Measurements from ENCODE around the gene ADAMTSL1. TPM values are rescaled to one million over a fixed set of nuclear protein-coding genes. Genes with fewer than 3 reads are reported as not detected.

Gene ADAMTSL1
- polyA plus RNA-seq, 2 of the 4 experiments (the other 2 are of a cell fraction) = 0.03 TPM; not detected in 1

DNA sequence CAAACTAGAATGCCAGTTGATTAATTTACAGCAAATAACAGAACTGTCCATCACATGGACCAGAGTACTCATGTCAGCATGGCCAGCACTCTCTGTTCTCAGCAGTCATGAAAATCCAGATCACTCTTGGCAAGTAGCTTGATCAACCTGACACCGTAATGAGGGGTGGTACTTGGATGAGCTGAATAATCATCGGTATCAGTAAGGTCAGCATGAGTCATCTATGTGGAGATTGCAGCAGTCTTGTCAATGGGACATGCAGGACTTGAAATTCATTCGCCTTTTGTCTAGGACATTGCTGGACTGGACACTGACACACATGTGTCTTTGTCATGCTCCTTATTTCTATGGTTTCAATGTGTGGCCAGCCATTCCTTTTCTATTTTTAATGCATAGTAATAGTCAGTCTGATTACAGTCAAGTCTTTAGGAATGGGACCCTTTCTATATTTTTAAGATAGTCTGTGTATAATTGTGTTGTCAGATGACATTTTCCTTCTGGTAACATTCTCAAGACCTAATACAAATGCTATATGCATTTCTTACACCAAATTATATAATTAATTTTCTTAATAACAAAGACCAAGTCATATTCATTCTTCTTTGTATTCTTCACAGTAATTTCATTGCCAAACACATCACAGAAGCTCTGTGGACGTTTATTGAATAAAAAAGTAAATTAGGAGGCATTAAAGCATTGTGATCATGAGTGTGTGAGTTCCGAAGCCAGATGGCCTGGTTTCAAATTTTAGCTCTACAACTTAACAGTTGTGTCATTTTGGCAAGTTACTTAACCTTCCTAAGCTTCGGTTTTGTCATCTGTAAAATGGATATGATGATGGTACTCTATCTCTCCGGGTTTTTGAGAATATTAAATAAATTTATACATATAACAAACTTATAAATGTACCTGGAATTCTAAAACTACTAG lies 57.4 kb downstream of the ADAMTSL1 start (continued):
- no peak for TF ChIP-seq MYC (IDR thresholded peaks at IDR 0.05; ENCODE audit: borderline replicate concordance, low read length)
- no peak for TF ChIP-seq CBX2 (IDR thresholded peaks at IDR 0.05; ENCODE audit: borderline replicate concordance, low read depth)

DNA sequence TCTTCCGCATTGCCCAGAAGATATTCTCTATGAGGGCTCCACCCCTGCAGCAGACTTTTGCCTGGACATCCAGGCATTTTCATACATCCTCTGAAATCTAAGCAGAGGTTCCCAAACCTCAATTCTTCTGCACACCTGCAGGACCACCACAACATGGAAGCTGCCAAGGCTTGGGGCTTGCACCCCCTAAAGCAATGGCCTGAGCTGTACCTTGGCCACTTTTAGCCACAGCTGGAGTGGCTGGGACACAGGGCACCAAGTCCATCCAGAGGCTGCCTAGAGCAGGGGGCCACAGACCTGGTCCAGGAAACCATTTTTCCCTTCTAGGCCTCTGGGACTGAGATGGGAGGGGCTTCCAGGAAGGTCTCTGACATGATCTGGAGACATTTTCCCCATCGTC lies 60.7 kb downstream of the ADAMTSL1 start:
- 15% methylated on average over 2 of the region's 2 CpGs for WGBS (ENCODE audit: missing lambda C conversion rate)
- H3K4me2 ChIP-seq = no peak overlapping the region
- peaks cover 12% of the 10 kb centered on the region; the same call in 1 of the 3 replicates for H3K9me3 ChIP-seq
- POLR2A ChIA-PET = no interaction called here
- FAIRE-seq (no peak), DNase-seq (ENCODE audit: low read depth in 1 of 2, low spot score in 1 of 2) (no peak), ATAC-seq (no peak)
- TF ChIP-seq PHF8 (IDR thresholded peaks at IDR 0.05; ENCODE audit: borderline replicate concordance, low read depth) (no peak), FOSB (CRISPR knock-in tag; IDR thresholded peaks at IDR 0.05) (no peak), FOXS1 (CRISPR knock-in tag; IDR thresholded peaks at IDR 0.05) (no peak), REST (IDR thresholded peaks at IDR 0.05) (no peak), TP53 (CRISPR knock-in tag; IDR thresholded peaks at IDR 0.05) (no peak), EHF (CRISPR knock-in tag; IDR thresholded peaks at IDR 0.05) (no peak), POLR2A (IDR thresholded peaks at IDR 0.05; ENCODE audit: low read length) (no peak), SREBF2 (IDR thresholded peaks at IDR 0.05) (no peak), NR3C1 (IDR thresholded peaks at IDR 0.05) (no peak), JUN (IDR thresholded peaks at IDR 0.05) (no peak), RNF2 (IDR thresholded peaks at IDR 0.05; ENCODE audit: borderline replicate concordance, low read depth) (no peak), CBX8 (IDR thresholded peaks at IDR 0.05) (no peak), ZC3H11A (IDR thresholded peaks at IDR 0.05) (no peak), ZFP36 (IDR thresholded peaks at IDR 0.05; ENCODE audit: borderline replicate concordance, partially characterized antibody) (no peak)
- TF ChIP-seq, protein P1, sequence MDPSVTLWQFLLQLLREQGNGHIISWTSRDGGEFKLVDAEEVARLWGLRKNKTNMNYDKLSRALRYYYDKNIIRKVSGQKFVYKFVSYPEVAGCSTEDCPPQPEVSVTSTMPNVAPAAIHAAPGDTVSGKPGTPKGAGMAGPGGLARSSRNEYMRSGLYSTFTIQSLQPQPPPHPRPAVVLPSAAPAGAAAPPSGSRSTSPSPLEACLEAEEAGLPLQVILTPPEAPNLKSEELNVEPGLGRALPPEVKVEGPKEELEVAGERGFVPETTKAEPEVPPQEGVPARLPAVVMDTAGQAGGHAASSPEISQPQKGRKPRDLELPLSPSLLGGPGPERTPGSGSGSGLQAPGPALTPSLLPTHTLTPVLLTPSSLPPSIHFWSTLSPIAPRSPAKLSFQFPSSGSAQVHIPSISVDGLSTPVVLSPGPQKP (IDR thresholded peaks at IDR 0.05; ENCODE audit: low read depth, low read length) = no peak
- TF ChIP-seq, protein P2, sequence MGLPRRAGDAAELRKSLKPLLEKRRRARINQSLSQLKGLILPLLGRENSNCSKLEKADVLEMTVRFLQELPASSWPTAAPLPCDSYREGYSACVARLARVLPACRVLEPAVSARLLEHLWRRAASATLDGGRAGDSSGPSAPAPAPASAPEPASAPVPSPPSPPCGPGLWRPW (IDR thresholded peaks at IDR 0.05) = no peak
- TF ChIP-seq, protein P3, sequence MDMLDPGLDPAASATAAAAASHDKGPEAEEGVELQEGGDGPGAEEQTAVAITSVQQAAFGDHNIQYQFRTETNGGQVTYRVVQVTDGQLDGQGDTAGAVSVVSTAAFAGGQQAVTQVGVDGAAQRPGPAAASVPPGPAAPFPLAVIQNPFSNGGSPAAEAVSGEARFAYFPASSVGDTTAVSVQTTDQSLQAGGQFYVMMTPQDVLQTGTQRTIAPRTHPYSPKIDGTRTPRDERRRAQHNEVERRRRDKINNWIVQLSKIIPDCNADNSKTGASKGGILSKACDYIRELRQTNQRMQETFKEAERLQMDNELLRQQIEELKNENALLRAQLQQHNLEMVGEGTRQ (IDR thresholded peaks at IDR 0.05) = no peak
- no peak overlapping the region for H3K4me3 ChIP-seq
- no peaks in the 10 kb centered on the region for H3K4me1 ChIP-seq
- H3K27ac ChIP-seq = no peak overlapping the region
- CTCF ChIA-PET = no interaction called here

GRCh38 chr9:18536554-18536953 lies 62.6 kb downstream of the ADAMTSL1 start:
- no peak for DNase-seq (ENCODE audit: low read depth in 1 of 2, low spot score in 1 of 2)
- Histone ChIP-seq H3K4me3 (no peak overlapping the region), H3K4me2 (no peak overlapping the region), H3K9me3 (peaks cover 12% of the 10 kb centered on the region; the same call in 1 of the 3 replicates), H3K27ac (no peak overlapping the region), H3K4me1 (no peaks in the 10 kb centered on the region)
- TF ChIP-seq PHF8 (IDR thresholded peaks at IDR 0.05; ENCODE audit: borderline replicate concordance, low read depth) = no peak
- no peak for TF ChIP-seq POLR2AphosphoS2 (conservative IDR thresholded peaks at IDR 0.05; ENCODE audit: low read length)
- TF ChIP-seq GATA3 (IDR thresholded peaks at IDR 0.05; ENCODE audit: borderline replicate concordance) = no peak
- no peak for TF ChIP-seq SMC3 (IDR thresholded peaks at IDR 0.05)
- no peak for TF ChIP-seq HOXB13 (CRISPR knock-in tag; IDR thresholded peaks at IDR 0.05; ENCODE audit: low read depth)
- no peak for TF ChIP-seq ESRRA (IDR thresholded peaks at IDR 0.05; ENCODE audit: borderline replicate concordance, low read length)
- no peak for TF ChIP-seq HDAC2 (IDR thresholded peaks at IDR 0.05)
- TF ChIP-seq ZSCAN20 (CRISPR knock-in tag; IDR thresholded peaks at IDR 0.05) = no peak
- TF ChIP-seq RAD21 (conservative IDR thresholded peaks at IDR 0.05 in 1 of 2, IDR thresholded peaks at IDR 0.05 in 1 of 2) = no peak
- TF ChIP-seq RARB (CRISPR knock-in tag; IDR thresholded peaks at IDR 0.05) = no peak
- TF ChIP-seq KDM1A (IDR thresholded peaks at IDR 0.05; ENCODE audit: low read depth) = no peak
- TF ChIP-seq JUN (IDR thresholded peaks at IDR 0.05) = no peak
- TF ChIP-seq, protein P4, sequence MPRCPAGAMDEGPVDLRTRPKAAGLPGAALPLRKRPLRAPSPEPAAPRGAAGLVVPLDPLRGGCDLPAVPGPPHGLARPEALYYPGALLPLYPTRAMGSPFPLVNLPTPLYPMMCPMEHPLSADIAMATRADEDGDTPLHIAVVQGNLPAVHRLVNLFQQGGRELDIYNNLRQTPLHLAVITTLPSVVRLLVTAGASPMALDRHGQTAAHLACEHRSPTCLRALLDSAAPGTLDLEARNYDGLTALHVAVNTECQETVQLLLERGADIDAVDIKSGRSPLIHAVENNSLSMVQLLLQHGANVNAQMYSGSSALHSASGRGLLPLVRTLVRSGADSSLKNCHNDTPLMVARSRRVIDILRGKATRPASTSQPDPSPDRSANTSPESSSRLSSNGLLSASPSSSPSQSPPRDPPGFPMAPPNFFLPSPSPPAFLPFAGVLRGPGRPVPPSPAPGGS (IDR thresholded peaks at IDR 0.05) = no peak
- no peak for TF ChIP-seq SREBF2 (IDR thresholded peaks at IDR 0.05)
- CTCF ChIA-PET = interaction anchor here (1.2 to 1.5 kb wide), 2 partner anchors 7 to 11 kb away, joined by 3 to 5 read pairs; no protein-coding TSS in a partner anchor
- POLR2A ChIA-PET = no interaction called here
- no peak for ATAC-seq
- no peak for FAIRE-seq
